GM19238 (cell line): ENCODE results near the gene SPATS2L.

Experiments
- DNase-seq: peaks from one replicate; pipeline ENCODE4 v3.0.0; 2011; ENCODE audit warnings: low spot score; ENCODE audit not compliant: insufficient read length

SPATS2L gene

GRCh38 chr2:200348897-200349563 lies 42.5 kb downstream of the SPATS2L start:
- no peak for DNase-seq

- no peak for DNase-seq
Observed at GRCh38 chr2:200349868-200350267, 43.4 kb downstream of the SPATS2L start.

GRCh38 chr2:200350850-200351285 lies 44.4 kb downstream of the SPATS2L start:
- no peak for DNase-seq

GRCh38 chr2:200351815-200352214 lies 45.3 kb downstream of the SPATS2L start:
- DNase-seq: no peak

- no peak for DNase-seq
Observed at GRCh38 chr2:200352636-200353035, 46.1 kb downstream of the SPATS2L start.

GRCh38 chr2:200353120-200353519 lies 46.6 kb downstream of the SPATS2L start:
- DNase-seq: no peak

- no peak for DNase-seq
Observed at GRCh38 chr2:200353874-200354273, 47.4 kb downstream of the SPATS2L start.

GRCh38 chr2:200354833-200355751 lies 48.6 kb downstream of the SPATS2L start:
- DNase-seq: no peak

- no peak for DNase-seq
Observed at GRCh38 chr2:200356321-200356720, 49.8 kb downstream of the SPATS2L start.

GRCh38 chr2:200356857-200357384 lies 50.4 kb downstream of the SPATS2L start:
- DNase-seq: no peak

- DNase-seq: no peak
Observed at GRCh38 chr2:200357845-200358244, 51.4 kb downstream of the SPATS2L start.

- no peak for DNase-seq
Observed at GRCh38 chr2:200359552-200359951, 53.1 kb downstream of the SPATS2L start.

GRCh38 chr2:200360364-200360763 lies 53.9 kb downstream of the SPATS2L start:
- no peak for DNase-seq

GRCh38 chr2:200362202-200362917 lies 55.9 kb downstream of the SPATS2L start:
- DNase-seq: no peak

- no peak for DNase-seq
Observed at GRCh38 chr2:200363279-200363678, 56.8 kb downstream of the SPATS2L start.

GRCh38 chr2:200364142-200364541 lies 57.6 kb downstream of the SPATS2L start:
- no peak for DNase-seq

GRCh38 chr2:200364620-200365019 lies 58.1 kb downstream of the SPATS2L start:
- no peak for DNase-seq

GRCh38 chr2:200365209-200365608 lies 58.7 kb downstream of the SPATS2L start:
- no peak for DNase-seq

- no peak for DNase-seq
Observed at GRCh38 chr2:200367155-200367554, 60.7 kb downstream of the SPATS2L start.

- no peak for DNase-seq
Observed at GRCh38 chr2:200369886-200370285, 63.4 kb downstream of the SPATS2L start.

GRCh38 chr2:200373231-200373630 lies 66.7 kb downstream of the SPATS2L start:
- DNase-seq: no peak

GRCh38 chr2:200373973-200374416 lies 67.5 kb downstream of the SPATS2L start:
- DNase-seq: peak; percentile 26
